Adipocyte (in vitro differentiated cells): ENCODE measurements around the gene KLHL29.

ENCODE experiments used
- DNase-seq: peaks from one replicate; pipeline ENCODE4 v3.0.0-alpha.2; 2015; ENCODE audit warnings: low read depth
- H3K27me3 ChIP-seq: replicated peaks from 2 replicates; pipeline ENCODE4 v1.7.0; 2013; ENCODE audit warnings: mild to moderate bottlenecking, low read length, moderate library complexity; ENCODE audit not compliant: control insufficient read depth, insufficient read depth
- H3K36me3 ChIP-seq: 2 replicates; pipeline ENCODE4 v1.7.0; 2013; ENCODE audit warnings: low read length, mild to moderate bottlenecking, moderate library complexity; ENCODE audit not compliant: control insufficient read depth, insufficient read depth, severe bottlenecking
- H3K4me1 ChIP-seq: 2 replicates; pipeline ENCODE4 v1.7.0; 2013; ENCODE audit warnings: mild to moderate bottlenecking, low read length, moderate library complexity; ENCODE audit not compliant: control insufficient read depth, insufficient read depth
- H3K4me3 ChIP-seq: 2 replicates; pipeline ENCODE4 v1.7.0; 2013; ENCODE audit warnings: mild to moderate bottlenecking, low read length, moderate library complexity
- H3K9ac ChIP-seq: 2 replicates; pipeline ENCODE4 v1.7.0; 2013; ENCODE audit warnings: mild to moderate bottlenecking, low read length, moderate library complexity
- H3K9me3 ChIP-seq: 2 replicates; pipeline ENCODE4 v1.7.0; 2013; ENCODE audit warnings: mild to moderate bottlenecking, low read length, moderate library complexity; ENCODE audit not compliant: control insufficient read depth

The KLHL29 gene

GRCh38 chr2:23423873-23424680, 39.1 kb downstream of the KLHL29 start:
- no peaks in the 10 kb centered on the region for H3K27me3 ChIP-seq
- no peak overlapping the region for H3K4me3 ChIP-seq
- H3K9me3 ChIP-seq, result no peaks in the 10 kb centered on the region
- H3K4me1 ChIP-seq, result peaks cover 48% of the 10 kb centered on the region
- H3K9ac ChIP-seq, result no peak overlapping the region
- DNase-seq, result no peak
- H3K36me3 ChIP-seq, result peaks cover 2% of the 10 kb centered on the region

- DNase-seq, result no peak
- Histone ChIP-seq H3K4me3 (no peak overlapping the region), H3K27me3 (no peaks in the 10 kb centered on the region), H3K4me1 (peaks cover 37% of the 10 kb centered on the region), H3K9me3 (no peaks in the 10 kb centered on the region), H3K9ac (no peak overlapping the region), H3K36me3 (peaks cover 2% of the 10 kb centered on the region)
Observed at GRCh38 chr2:23425338-23425871, 40.4 kb downstream of the KLHL29 start.

GRCh38 chr2:23425885-23426262, 40.9 kb downstream of the KLHL29 start:
- Histone ChIP-seq H3K4me3 (peak overlapping the region; percentile 15), H3K9ac (peak overlapping the region; percentile 44), H3K4me1 (peaks cover 33% of the 10 kb centered on the region), H3K27me3 (no peaks in the 10 kb centered on the region), H3K9me3 (no peaks in the 10 kb centered on the region), H3K36me3 (peaks cover 2% of the 10 kb centered on the region)
- DNase-seq, result no peak

- peaks cover 28% of the 10 kb centered on the region for H3K4me1 ChIP-seq
- peak overlapping the region; percentile 15 for H3K4me3 ChIP-seq
- H3K9ac ChIP-seq, result peak overlapping the region; percentile 44
- peak; percentile 83 for DNase-seq
- H3K9me3 ChIP-seq, result no peaks in the 10 kb centered on the region
- peaks cover 2% of the 10 kb centered on the region for H3K36me3 ChIP-seq
- H3K27me3 ChIP-seq, result no peaks in the 10 kb centered on the region
Observed at GRCh38 chr2:23426263-23426905, 41.4 kb downstream of the KLHL29 start.

- Histone ChIP-seq H3K4me1 (peaks cover 27% of the 10 kb centered on the region), H3K36me3 (peaks cover 2% of the 10 kb centered on the region), H3K9me3 (no peaks in the 10 kb centered on the region), H3K9ac (peak overlapping the region; percentile 44), H3K4me3 (no peak overlapping the region), H3K27me3 (no peaks in the 10 kb centered on the region)
- no peak for DNase-seq
Observed at GRCh38 chr2:23427350-23427749, 42.4 kb downstream of the KLHL29 start.

GRCh38 chr2:23427976-23428375, 43.0 kb downstream of the KLHL29 start:
- Histone ChIP-seq H3K9ac (no peak overlapping the region), H3K27me3 (no peaks in the 10 kb centered on the region), H3K4me1 (peaks cover 27% of the 10 kb centered on the region), H3K36me3 (peaks cover 2% of the 10 kb centered on the region), H3K9me3 (no peaks in the 10 kb centered on the region), H3K4me3 (no peak overlapping the region)
- no peak for DNase-seq

- no peaks in the 10 kb centered on the region for H3K27me3 ChIP-seq
- H3K9me3 ChIP-seq, result no peaks in the 10 kb centered on the region
- no peak for DNase-seq
- H3K4me1 ChIP-seq, result peaks cover 27% of the 10 kb centered on the region
- peaks cover 2% of the 10 kb centered on the region for H3K36me3 ChIP-seq
- no peak overlapping the region for H3K9ac ChIP-seq
- H3K4me3 ChIP-seq, result no peak overlapping the region
Observed at GRCh38 chr2:23429036-23429435, 44.1 kb downstream of the KLHL29 start.

GRCh38 chr2:23430263-23430662, 45.3 kb downstream of the KLHL29 start:
- H3K9me3 ChIP-seq, result no peaks in the 10 kb centered on the region
- H3K4me3 ChIP-seq, result no peak overlapping the region
- H3K27me3 ChIP-seq, result no peaks in the 10 kb centered on the region
- no peak overlapping the region for H3K9ac ChIP-seq
- H3K36me3 ChIP-seq, result peaks cover 2% of the 10 kb centered on the region
- peak; percentile 77 for DNase-seq
- H3K4me1 ChIP-seq, result peaks cover 26% of the 10 kb centered on the region

GRCh38 chr2:23432531-23432930, 47.6 kb downstream of the KLHL29 start:
- no peak for DNase-seq
- Histone ChIP-seq H3K4me1 (peaks cover 11% of the 10 kb centered on the region), H3K9ac (no peak overlapping the region), H3K9me3 (no peaks in the 10 kb centered on the region), H3K27me3 (no peaks in the 10 kb centered on the region), H3K36me3 (peaks cover 2% of the 10 kb centered on the region), H3K4me3 (no peak overlapping the region)

GRCh38 chr2:23433282-23433681, 48.3 kb downstream of the KLHL29 start:
- no peak overlapping the region for H3K4me3 ChIP-seq

GRCh38 chr2:23434721-23435121, 49.7 kb downstream of the KLHL29 start:
- Histone ChIP-seq H3K36me3 (no peaks in the 10 kb centered on the region), H3K9me3 (no peaks in the 10 kb centered on the region), H3K4me1 (peaks cover 10% of the 10 kb centered on the region), H3K27me3 (no peaks in the 10 kb centered on the region), H3K9ac (no peak overlapping the region), H3K4me3 (no peak overlapping the region)
- peak; percentile 25 for DNase-seq

More at GRCh38 chr2:23433282-23433681, 48.3 kb downstream of the KLHL29 start:
- Histone ChIP-seq H3K9ac (no peak overlapping the region), H3K27me3 (no peaks in the 10 kb centered on the region), H3K9me3 (no peaks in the 10 kb centered on the region), H3K4me1 (peaks cover 10% of the 10 kb centered on the region), H3K36me3 (peaks cover 2% of the 10 kb centered on the region)
- DNase-seq, result no peak
